Smooth muscle cell (in vitro differentiated cells): Measurements from ENCODE around the gene ATP9B. TPM values are rescaled to one million over a fixed set of nuclear protein-coding genes. Genes with fewer than 3 reads are reported as not detected.

Source experiments
- DNase-seq: peaks from one replicate; lab custom pipeline; 2025; ENCODE audit not compliant: unreplicated experiment; lab: John Stamatoyannopoulos, UW
- H2AFZ ChIP-seq: fragments of 200-600 bp; sonication (generic); 2 replicates; pipeline ENCODE4 v1.6.0; 2016; ENCODE audit warnings: antibody characterized with exemption, low read depth, mild to moderate bottlenecking
- H3F3A ChIP-seq: fragments of 200-600 bp; sonication (generic); 2 replicates; pipeline ENCODE4 v1.6.0; 2017; ENCODE audit warnings: antibody characterized with exemption, low read depth
- H3K27ac ChIP-seq: fragments of 200-600 bp; sonication (generic); 2 replicates; pipeline ENCODE4 v1.5.1; 2016; ENCODE audit warnings: low read depth, mild to moderate bottlenecking
- H3K27me3 ChIP-seq: fragments of 200-600 bp; sonication (generic); 2 replicates; pipeline ENCODE4 v1.6.1; 2016; ENCODE audit warnings: low read depth, mild to moderate bottlenecking
- H3K36me3 ChIP-seq: fragments of 200-600 bp; sonication (generic); 2 replicates; pipeline ENCODE4 v1.5.1; 2016; ENCODE audit warnings: low read depth
- H3K4me1 ChIP-seq: fragments of 200-600 bp; sonication (generic); 2 replicates; pipeline ENCODE4 v1.5.1; 2016; ENCODE audit warnings: low read depth
- H3K4me2 ChIP-seq: fragments of 200-600 bp; sonication (generic); 2 replicates; pipeline ENCODE4 v1.6.0; 2016; ENCODE audit warnings: mild to moderate bottlenecking
- H3K4me3 ChIP-seq: fragments of 200-600 bp; sonication (generic); 2 replicates; pipeline ENCODE4 v1.5.1; 2016; ENCODE audit warnings: mild to moderate bottlenecking
- H3K79me2 ChIP-seq: fragments of 200-600 bp; sonication (generic); 2 replicates; pipeline ENCODE4 v1.6.0; 2016; ENCODE audit warnings: low read depth, mild to moderate bottlenecking
- H3K9ac ChIP-seq: fragments of 200-600 bp; sonication (generic); 2 replicates; pipeline ENCODE4 v1.6.0; 2016; ENCODE audit warnings: low read depth
- H3K9me3 ChIP-seq: fragments of 200-600 bp; sonication (generic); replicated peaks from 2 replicates; pipeline ENCODE4 v1.5.1; 2016; ENCODE audit warnings: low read depth
- H4K20me1 ChIP-seq: fragments of 200-600 bp; sonication (generic); 2 replicates; pipeline ENCODE4 v1.6.0; 2016; ENCODE audit warnings: low read depth
- WGBS: methylation state at CpG from one replicate; pipeline ENCODE4 v1.1.7; 2016; ENCODE audit warnings: low lambda C conversion rate; 5-methylcytosine and 5-hydroxymethylcytosine counted together
- polyA plus RNA-seq: library from polyadenylated mRNA; unstranded; fragments of >200 nt; fragmentation: Nextera tagmentation; extraction: Ambion mirVana; gene quantifications from 2 replicates; pipeline ENCODE4 v1.2.1, GENCODE V29; 2016
- total RNA-seq: library from RNA; depleted of rRNA; stranded (reverse); fragments of >200 nt; gene quantifications from 2 replicates; pipeline ENCODE4 v1.2.3, GENCODE V29; 2014
- TF ChIP-seq, protein P1 (sequence below): fragments of 200-600 bp; sonication (generic); IDR thresholded peaks from 2 replicates; pipeline ENCODE4 v1.5.1; 2017; ENCODE audit warnings: borderline replicate concordance, mild to moderate bottlenecking, antibody characterized with exemption; ENCODE audit not compliant: insufficient read depth, poor library complexity, severe bottlenecking

ATP9B gene
- total and polyA plus RNA-seq, 2 experiments from 2014 or later, result 6.1 to 16.4 TPM

DNA sequence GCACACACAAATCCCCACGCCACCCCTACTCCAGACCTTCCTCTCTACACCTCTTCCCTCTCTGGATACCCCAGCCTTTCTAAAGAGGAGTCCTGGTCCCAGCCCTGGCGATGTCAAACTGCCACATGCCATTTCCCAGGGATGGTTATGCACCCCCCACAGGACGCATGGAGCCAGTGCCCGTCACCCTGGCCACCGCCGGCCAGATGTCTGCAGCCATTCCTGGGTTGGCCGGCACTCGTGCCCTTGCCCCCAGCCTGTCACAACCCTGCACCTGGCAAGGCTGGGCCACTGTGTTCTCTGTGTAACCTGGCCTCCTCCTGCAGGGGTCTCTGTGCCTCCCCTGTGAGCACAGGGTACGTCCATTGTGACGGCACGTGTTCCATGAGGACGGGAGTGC, 268.4 kb downstream of the ATP9B start:
- no peak overlapping the region for H3K4me3 ChIP-seq
- 88% methylated on average over 12 of the region's 12 CpGs for WGBS
- no peak overlapping the region for H2AFZ ChIP-seq
- no peak for DNase-seq
- no peak overlapping the region for H3K9ac ChIP-seq
- no peaks in the 10 kb centered on the region for H3K4me1 ChIP-seq
- H3K9me3 ChIP-seq, result no peaks in the 10 kb centered on the region
- no peaks in the 10 kb centered on the region for H3K27me3 ChIP-seq
- no peak overlapping the region for H3K4me2 ChIP-seq
- TF ChIP-seq, protein P1, sequence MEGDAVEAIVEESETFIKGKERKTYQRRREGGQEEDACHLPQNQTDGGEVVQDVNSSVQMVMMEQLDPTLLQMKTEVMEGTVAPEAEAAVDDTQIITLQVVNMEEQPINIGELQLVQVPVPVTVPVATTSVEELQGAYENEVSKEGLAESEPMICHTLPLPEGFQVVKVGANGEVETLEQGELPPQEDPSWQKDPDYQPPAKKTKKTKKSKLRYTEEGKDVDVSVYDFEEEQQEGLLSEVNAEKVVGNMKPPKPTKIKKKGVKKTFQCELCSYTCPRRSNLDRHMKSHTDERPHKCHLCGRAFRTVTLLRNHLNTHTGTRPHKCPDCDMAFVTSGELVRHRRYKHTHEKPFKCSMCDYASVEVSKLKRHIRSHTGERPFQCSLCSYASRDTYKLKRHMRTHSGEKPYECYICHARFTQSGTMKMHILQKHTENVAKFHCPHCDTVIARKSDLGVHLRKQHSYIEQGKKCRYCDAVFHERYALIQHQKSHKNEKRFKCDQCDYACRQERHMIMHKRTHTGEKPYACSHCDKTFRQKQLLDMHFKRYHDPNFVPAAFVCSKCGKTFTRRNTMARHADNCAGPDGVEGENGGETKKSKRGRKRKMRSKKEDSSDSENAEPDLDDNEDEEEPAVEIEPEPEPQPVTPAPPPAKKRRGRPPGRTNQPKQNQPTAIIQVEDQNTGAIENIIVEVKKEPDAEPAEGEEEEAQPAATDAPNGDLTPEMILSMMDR, result no peak
- H3K79me2 ChIP-seq, result no peaks in the 10 kb centered on the region
- no peaks in the 10 kb centered on the region for H4K20me1 ChIP-seq
- no peaks in the 10 kb centered on the region for H3F3A ChIP-seq
- no peak overlapping the region for H3K27ac ChIP-seq
- no peaks in the 10 kb centered on the region for H3K36me3 ChIP-seq

DNA sequence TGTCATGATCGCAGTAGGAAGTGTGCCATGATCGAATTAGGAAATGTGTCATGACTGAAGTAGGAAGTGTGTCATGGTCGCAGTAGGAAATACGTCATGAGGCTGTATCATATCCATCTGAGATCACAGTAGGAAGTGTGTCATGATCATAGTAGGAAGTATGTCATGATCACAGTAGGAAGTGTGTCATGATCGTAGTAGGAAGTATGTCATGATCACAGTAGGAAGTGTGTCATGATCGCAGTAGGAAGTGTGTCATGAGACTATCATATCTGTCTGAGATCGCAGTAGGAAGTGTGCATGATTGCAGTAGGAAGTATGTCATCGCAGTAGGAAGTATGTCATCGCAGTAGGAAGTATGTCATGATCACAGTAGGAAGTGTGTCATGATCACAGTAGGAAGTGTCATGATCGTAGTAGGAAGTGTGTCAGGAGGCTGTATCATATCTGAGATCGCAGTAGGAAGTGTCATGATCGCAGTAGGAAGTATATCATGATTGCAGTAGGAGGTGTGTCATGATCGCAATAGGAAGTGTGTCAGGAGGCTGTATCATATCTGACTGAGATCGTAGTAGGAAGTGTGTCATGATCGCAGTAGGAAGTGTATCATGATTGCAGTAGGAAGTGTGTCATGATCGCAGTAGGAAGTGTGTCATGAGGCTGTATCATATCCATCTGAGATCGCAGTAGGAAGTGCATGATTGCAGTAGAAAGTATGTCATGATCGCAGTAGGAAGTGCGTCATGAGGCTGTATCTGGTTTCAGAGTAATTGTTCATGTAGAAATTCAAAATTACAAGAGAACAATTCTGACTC, 270.1 kb downstream of the ATP9B start:
- H3K4me2 ChIP-seq, result no peak overlapping the region
- no peaks in the 10 kb centered on the region for H3F3A ChIP-seq
- no peak for DNase-seq
- H2AFZ ChIP-seq, result no peak overlapping the region
- no peak overlapping the region for H3K9ac ChIP-seq
- H3K27ac ChIP-seq, result no peak overlapping the region
- TF ChIP-seq, protein P1, result no peak
- no peak overlapping the region for H3K4me3 ChIP-seq
- 94% methylated on average over 19 of the region's 19 CpGs for WGBS
- no peaks in the 10 kb centered on the region for H3K36me3 ChIP-seq
- no peaks in the 10 kb centered on the region for H3K27me3 ChIP-seq
- no peaks in the 10 kb centered on the region for H3K4me1 ChIP-seq
- no peaks in the 10 kb centered on the region for H3K79me2 ChIP-seq
- no peaks in the 10 kb centered on the region for H4K20me1 ChIP-seq
- no peaks in the 10 kb centered on the region for H3K9me3 ChIP-seq

DNA sequence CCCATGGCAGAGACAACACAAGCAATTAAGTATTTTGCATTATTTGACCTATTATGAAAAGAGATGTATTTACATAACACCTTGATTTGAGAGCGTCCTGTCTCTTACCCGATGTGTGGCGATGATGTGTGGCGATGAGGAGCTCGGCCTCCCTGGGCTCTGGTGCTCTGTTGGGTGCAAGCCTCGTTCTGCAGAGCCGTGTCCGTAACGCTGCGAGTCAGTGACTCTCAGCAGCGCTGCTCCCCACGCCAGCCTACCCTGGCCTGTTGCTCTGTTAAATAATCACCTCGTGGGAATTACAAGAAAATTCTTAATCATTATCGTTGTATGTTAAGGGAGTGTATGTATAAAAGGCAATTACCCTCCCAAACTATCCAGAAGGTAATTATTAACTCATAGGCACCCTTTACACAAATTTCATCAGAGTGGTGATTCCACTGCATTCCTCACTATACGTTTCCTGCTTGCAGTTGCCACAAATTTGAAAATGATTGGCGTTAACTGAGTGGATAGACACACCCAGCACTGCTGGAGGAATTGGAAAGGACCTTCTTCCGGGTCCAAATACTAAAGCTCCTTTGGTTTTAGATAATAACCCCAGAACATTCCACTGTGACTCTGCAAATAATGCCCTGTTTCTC, 274.5 kb downstream of the ATP9B start:
- H3K9me3 ChIP-seq, result no peaks in the 10 kb centered on the region
- no peaks in the 10 kb centered on the region for H3K4me1 ChIP-seq
- DNase-seq, result no peak
- H3K4me2 ChIP-seq, result no peak overlapping the region
- no peaks in the 10 kb centered on the region for H3F3A ChIP-seq
- H3K27ac ChIP-seq, result no peak overlapping the region
- no peaks in the 10 kb centered on the region for H3K36me3 ChIP-seq
- no peak overlapping the region for H2AFZ ChIP-seq
- H3K79me2 ChIP-seq, result no peaks in the 10 kb centered on the region
- H3K9ac ChIP-seq, result no peak overlapping the region
- H3K27me3 ChIP-seq, result no peaks in the 10 kb centered on the region
- TF ChIP-seq, protein P1, result no peak
- no peaks in the 10 kb centered on the region for H4K20me1 ChIP-seq
- 91% methylated on average over 17 of the region's 17 CpGs for whole genome bisulfite sequencing
- no peak overlapping the region for H3K4me3 ChIP-seq
